Erythroblast (primary cell): ENCODE measurements around the gene RASEF.

Experiments
- GATA1 ChIP-seq: IDR thresholded peaks from 2 replicates; pipeline ENCODE4 v1.6.1; 2011; ENCODE audit warnings: low read depth, mild to moderate bottlenecking, control low read depth, low read length, moderate library complexity
- POLR2A ChIP-seq: IDR thresholded peaks from 2 replicates; pipeline ENCODE4 v1.6.1; 2011; ENCODE audit warnings: mild to moderate bottlenecking, low read length

- TF ChIP-seq POLR2A (no peak), GATA1 (no peak)
Observed at GRCh38 chr9:82949203-82949602, 113.7 kb downstream of the RASEF start.
